ENCODE measurements around the gene NDUFS1. TPM values are rescaled to one million over a fixed set of nuclear protein-coding genes. Genes with fewer than 3 reads are reported as not detected.
A peak's percentile ranks its signal among the peaks of the same experiment; 100 is the strongest.

Gene NDUFS1
- total and polyA plus RNA-seq, 10 of the 15 experiments (the other 5 are each of a cell fraction or from before 2014, with no cell fraction given), result 62.6 to 108 (median 90.4) TPM

- TF ChIP-seq USF2 (IDR thresholded peaks at IDR 0.05; ENCODE audit: borderline replicate concordance, low read depth, low read length) (no peak), HDGF (IDR thresholded peaks at IDR 0.05) (no peak)
These were observed 78.3 kb downstream of the NDUFS1 start (continued) for GRCh38 chr2:206080927-206081326.

- BruUV-seq (replicated peaks), result TSS peak; percentile 13
- no peak for FAIRE-seq
- ChIA-PET SMC1A (ENCODE audit: uncharacterized antibody, unreplicated experiment) (interaction anchor here (1.3 kb wide), 1 partner anchor 8 kb away, joined by 3 read pairs; no protein-coding TSS in a partner anchor), CTCF (interaction anchor here (1.0 kb wide), 1 partner anchor 83 kb away, joined by 4 read pairs; no protein-coding TSS in a partner anchor), POLR2A (no interaction called here), RAD21 (ENCODE audit: unreplicated experiment) (interaction anchor here (1.1 kb wide), 1 partner anchor 9 kb away, joined by 3 read pairs; no protein-coding TSS in a partner anchor)
- no peak overlapping the region for H2AFZ ChIP-seq (ENCODE audit: control insufficient read depth, low read depth, low read length)
- H3K4me2 ChIP-seq (ENCODE audit: control insufficient read depth, insufficient read depth), result no peak overlapping the region
- no peaks in the 10 kb centered on the region for H4K20me1 ChIP-seq (ENCODE audit: control insufficient read depth, insufficient read depth)
- H3K27ac ChIP-seq (ENCODE audit: control insufficient read depth, insufficient read depth), result no peak overlapping the region
- ATAC-seq, result no peak
- no peak overlapping the region for H3K4me3 ChIP-seq
- peaks cover 73% of the 10 kb centered on the region for H3K79me2 ChIP-seq (ENCODE audit: control insufficient read depth, insufficient read depth, low read length)
- in situ Hi-C loops (cut with MboI), result no loop called here
- no peaks in the 10 kb centered on the region for H3K36me3 ChIP-seq (ENCODE audit: control insufficient read depth in 2 of 2, insufficient read depth in 2 of 2, low read length in 1 of 2)
- WGBS (ENCODE audit: insufficient coverage, insufficient replicate concordance, low lambda C conversion rate, missing lambda C conversion rate), result 89% methylated on average over 9 of the region's 9 CpGs
- H3K9me3 ChIP-seq (replicated peaks; ENCODE audit: control insufficient read depth, insufficient read depth, low read length), result no peaks in the 10 kb centered on the region
- H3K9ac ChIP-seq (ENCODE audit: control insufficient read depth, insufficient read depth, low read length), result no peak overlapping the region
- no peak for DNase-seq (ENCODE audit: low read depth, low spot score)
- H3K4me1 ChIP-seq (ENCODE audit: control insufficient read depth, insufficient read depth, low read length), result peaks cover 13% of the 10 kb centered on the region
- H3K27me3 ChIP-seq (replicated peaks in 1 of 2; ENCODE audit: control insufficient read depth in 2 of 2, insufficient read depth in 2 of 2, low read length in 1 of 2), result no peaks in the 10 kb centered on the region
- intact Hi-C loops (cut with micrococcal nuclease; ENCODE audit: unreplicated experiment), result no loop called here
- no peak for TF ChIP-seq TBL1XR1 (IDR thresholded peaks at IDR 0.05; ENCODE audit: low read depth, low read length)
- no peak for TF ChIP-seq SMARCA5 (IDR thresholded peaks at IDR 0.05)
- TF ChIP-seq RELA (IDR thresholded peaks at IDR 0.05; ENCODE audit: borderline replicate concordance, partially characterized antibody), result no peak
- TF ChIP-seq ZZZ3 (IDR thresholded peaks at IDR 0.05; ENCODE audit: control insufficient read depth, insufficient read length, low read depth), result no peak
- no peak for TF ChIP-seq ZNF384 (IDR thresholded peaks at IDR 0.05; ENCODE audit: borderline replicate concordance, low read depth, low read length)
- no peak for TF ChIP-seq FOXK2 (IDR thresholded peaks at IDR 0.05)
- no peak for TF ChIP-seq CUX1 (IDR thresholded peaks at IDR 0.05; ENCODE audit: insufficient replicate concordance, low read depth, low read length)
- no peak for TF ChIP-seq CBX5 (IDR thresholded peaks at IDR 0.05; ENCODE audit: low read depth)
- TF ChIP-seq ZNF622 (IDR thresholded peaks at IDR 0.05), result no peak
- TF ChIP-seq SUZ12 (IDR thresholded peaks at IDR 0.05; ENCODE audit: unreplicated experiment), result no peak
- TF ChIP-seq SMAD1 (IDR thresholded peaks at IDR 0.05; ENCODE audit: low read depth, partially characterized antibody), result no peak
- TF ChIP-seq ZBTB33 (IDR thresholded peaks at IDR 0.05), result no peak
- no peak for TF ChIP-seq CBFB (IDR thresholded peaks at IDR 0.05; ENCODE audit: low read depth)
These were observed 79.4 kb downstream of the NDUFS1 start for GRCh38 chr2:206079699-206080465.

Measured in GM12878 (cell line).